ENCODE measurements around the gene ZBTB48.
A peak's percentile ranks its signal among the peaks of the same experiment; 100 is the strongest.

DNA sequence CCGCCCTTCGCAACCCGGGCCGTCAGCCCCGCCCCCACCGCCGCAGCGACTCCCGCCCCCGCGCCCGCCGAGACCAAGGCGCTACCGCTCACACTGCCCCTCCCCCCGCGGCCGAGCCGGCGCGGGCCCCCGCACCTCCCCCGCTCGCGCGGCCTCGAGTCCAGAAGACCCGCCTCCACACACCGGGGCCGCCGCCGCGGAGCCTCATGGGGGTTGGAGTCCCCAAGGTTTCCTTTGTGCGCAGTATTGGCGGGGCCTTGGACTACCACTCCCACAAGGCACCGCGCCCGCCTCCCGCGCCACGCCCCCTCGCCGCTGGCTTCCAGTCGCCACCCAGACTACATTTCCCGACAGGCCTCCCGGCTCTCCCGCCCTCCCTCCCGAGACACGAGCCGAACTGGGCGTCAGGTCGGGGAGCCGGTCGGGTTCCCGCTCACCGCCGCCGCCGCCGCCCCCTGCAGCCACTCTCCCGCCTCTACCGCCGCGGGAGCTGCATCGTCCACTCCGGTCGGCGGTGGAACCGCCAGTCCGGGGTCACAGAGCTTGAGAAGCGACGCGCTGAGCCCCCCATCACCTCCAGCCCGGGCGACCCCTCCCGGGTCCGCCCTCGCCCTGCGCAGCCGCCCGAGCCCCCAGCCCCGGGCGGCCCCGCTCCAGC lies 33.7 kb downstream of the ZBTB48 start, which contains the start of gene PHF13:
- TF ChIP-seq POLR2A (IDR thresholded peaks at IDR 0.05; ENCODE audit: extremely low read depth, insufficient read length) (peak; percentile 16), MAX (IDR thresholded peaks at IDR 0.05; ENCODE audit: low read depth, low read length) (peak; percentile 57)
- TF ChIP-seq, protein P1, sequence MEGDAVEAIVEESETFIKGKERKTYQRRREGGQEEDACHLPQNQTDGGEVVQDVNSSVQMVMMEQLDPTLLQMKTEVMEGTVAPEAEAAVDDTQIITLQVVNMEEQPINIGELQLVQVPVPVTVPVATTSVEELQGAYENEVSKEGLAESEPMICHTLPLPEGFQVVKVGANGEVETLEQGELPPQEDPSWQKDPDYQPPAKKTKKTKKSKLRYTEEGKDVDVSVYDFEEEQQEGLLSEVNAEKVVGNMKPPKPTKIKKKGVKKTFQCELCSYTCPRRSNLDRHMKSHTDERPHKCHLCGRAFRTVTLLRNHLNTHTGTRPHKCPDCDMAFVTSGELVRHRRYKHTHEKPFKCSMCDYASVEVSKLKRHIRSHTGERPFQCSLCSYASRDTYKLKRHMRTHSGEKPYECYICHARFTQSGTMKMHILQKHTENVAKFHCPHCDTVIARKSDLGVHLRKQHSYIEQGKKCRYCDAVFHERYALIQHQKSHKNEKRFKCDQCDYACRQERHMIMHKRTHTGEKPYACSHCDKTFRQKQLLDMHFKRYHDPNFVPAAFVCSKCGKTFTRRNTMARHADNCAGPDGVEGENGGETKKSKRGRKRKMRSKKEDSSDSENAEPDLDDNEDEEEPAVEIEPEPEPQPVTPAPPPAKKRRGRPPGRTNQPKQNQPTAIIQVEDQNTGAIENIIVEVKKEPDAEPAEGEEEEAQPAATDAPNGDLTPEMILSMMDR (IDR thresholded peaks at IDR 0.05; ENCODE audit: low read depth, low read length): no peak

Measured in NB4 (cell line).